ENCODE measurements around the gene CLPTM1L.
"Not testable (repeated sequence)": the region's sequence is repeated elsewhere in the genome, so short reads cannot be mapped to it uniquely, and the experiment has no call there.

Gene CLPTM1L

GRCh38 chr5:1288439-1289335, 56.2 kb downstream of the CLPTM1L start:
- TF ChIP-seq JUND (IDR thresholded peaks at IDR 0.05; ENCODE audit: low read depth), result no peak
- DNase-seq (ENCODE audit: low read depth in 1 of 2, low spot score in 1 of 2), result peak in 1 of 2 experiments; percentile 4
- in situ Hi-C loops (cut with HindIII; ENCODE audit: low pct_unique_long_range_greater_than_20kb, low sequenced_read_pairs), result no loop called here

- TF ChIP-seq JUND (IDR thresholded peaks at IDR 0.05; ENCODE audit: low read depth), result no peak
Measured at GRCh38 chr5:1285883-1286291, 59.0 kb downstream of the CLPTM1L start.

GRCh38 chr5:1285141-1285540, 59.8 kb downstream of the CLPTM1L start:
- no peak for DNase-seq (ENCODE audit: low read depth in 1 of 2, low spot score in 1 of 2)
- TF ChIP-seq JUND (IDR thresholded peaks at IDR 0.05; ENCODE audit: low read depth), result no peak
- in situ Hi-C loops (cut with HindIII; ENCODE audit: low pct_unique_long_range_greater_than_20kb, low sequenced_read_pairs), result no loop called here

More at GRCh38 chr5:1285883-1286291, 59.0 kb downstream of the CLPTM1L start:
- no peak for DNase-seq (ENCODE audit: low read depth in 1 of 2, low spot score in 1 of 2)
- in situ Hi-C loops (cut with HindIII; ENCODE audit: low pct_unique_long_range_greater_than_20kb, low sequenced_read_pairs), result no loop called here

GRCh38 chr5:1284336-1284970, 60.4 kb downstream of the CLPTM1L start:
- in situ Hi-C loops (cut with HindIII; ENCODE audit: low pct_unique_long_range_greater_than_20kb, low sequenced_read_pairs); DNase-seq (ENCODE audit: low read depth in 1 of 2, low spot score in 1 of 2): not testable (repeated sequence)

GRCh38 chr5:1283729-1284041, 61.2 kb downstream of the CLPTM1L start:
- DNase-seq (ENCODE audit: low read depth in 1 of 2, low spot score in 1 of 2); in situ Hi-C loops (cut with HindIII; ENCODE audit: low pct_unique_long_range_greater_than_20kb, low sequenced_read_pairs): not testable (repeated sequence)

GRCh38 chr5:1282993-1283728, 61.7 kb downstream of the CLPTM1L start:
- DNase-seq (ENCODE audit: low read depth in 1 of 2, low spot score in 1 of 2); in situ Hi-C loops (cut with HindIII; ENCODE audit: low pct_unique_long_range_greater_than_20kb, low sequenced_read_pairs): not testable (repeated sequence)

- in situ Hi-C loops (cut with HindIII; ENCODE audit: low pct_unique_long_range_greater_than_20kb, low sequenced_read_pairs), result no loop called here
- no peak for TF ChIP-seq JUND (IDR thresholded peaks at IDR 0.05; ENCODE audit: low read depth)
- DNase-seq (ENCODE audit: low read depth in 1 of 2, low spot score in 1 of 2), result no peak
Measured at GRCh38 chr5:1282131-1282992, 62.5 kb downstream of the CLPTM1L start.

GRCh38 chr5:1281038-1281882, 63.6 kb downstream of the CLPTM1L start:
- DNase-seq (ENCODE audit: low read depth in 1 of 2, low spot score in 1 of 2), result no peak
- in situ Hi-C loops (cut with HindIII; ENCODE audit: low pct_unique_long_range_greater_than_20kb, low sequenced_read_pairs), result no loop called here
- TF ChIP-seq JUND (IDR thresholded peaks at IDR 0.05; ENCODE audit: low read depth), result no peak

- in situ Hi-C loops (cut with HindIII; ENCODE audit: low pct_unique_long_range_greater_than_20kb, low sequenced_read_pairs), result no loop called here
- DNase-seq (ENCODE audit: low read depth in 1 of 2, low spot score in 1 of 2), result no peak
- no peak for TF ChIP-seq JUND (IDR thresholded peaks at IDR 0.05; ENCODE audit: low read depth)
Measured at GRCh38 chr5:1280177-1281037, 64.5 kb downstream of the CLPTM1L start.

- in situ Hi-C loops (cut with HindIII; ENCODE audit: low pct_unique_long_range_greater_than_20kb, low sequenced_read_pairs), result no loop called here
- TF ChIP-seq JUND (IDR thresholded peaks at IDR 0.05; ENCODE audit: low read depth), result no peak
- DNase-seq (ENCODE audit: low read depth in 1 of 2, low spot score in 1 of 2), result no peak
Measured at GRCh38 chr5:1279443-1280151, 65.3 kb downstream of the CLPTM1L start.
